ENCODE data around the gene TBX21. TPM values are rescaled to one million over a fixed set of nuclear protein-coding genes. Genes with fewer than 3 reads are reported as not detected.

The TBX21 gene
- total and polyA plus RNA-seq, 7 donors: 0.04 to 0.36 (median 0.12) TPM; not detected in 1

GRCh38 chr17:47720196-47720595, 12.8 kb upstream of the TBX21 start:
- no peaks in the 10 kb centered on the region for H3K4me1 ChIP-seq
- H3K9me3 ChIP-seq: no peaks in the 10 kb centered on the region
- peaks cover 0 to 48% (median 19%) of the 10 kb centered on the region in 3 donors for H3K27me3 ChIP-seq (ENCODE audit: insufficient read depth in 3 of 3, low read length in 2 of 3)
- no peak for ATAC-seq
- H3K4me3 ChIP-seq: no peak overlapping the region
- no peak overlapping the region for H3K27ac ChIP-seq
- intact Hi-C loops (cut with DNase I): no loop called here
- H3K36me3 ChIP-seq (ENCODE audit: insufficient read depth in 1 of 2, low read depth in 1 of 2): no peaks in the 10 kb centered on the region
- no peak for TF ChIP-seq CTCF (IDR thresholded peaks at IDR 0.05)
- WGBS, 3 donors: 56 to 64% (median 61%) methylated on average over 11 of the region's 11 CpGs
- DNase-seq: no peak

GRCh38 chr17:47720754-47721533, 12.1 kb upstream of the TBX21 start:
- ATAC-seq (peak in 2 of 4 donors; percentile 43 to 58), DNase-seq (no peak)
- no peak for TF ChIP-seq CTCF (IDR thresholded peaks at IDR 0.05)
- no peak overlapping the region for H3K27ac ChIP-seq
- no peaks in the 10 kb centered on the region for H3K9me3 ChIP-seq
- H3K36me3 ChIP-seq (ENCODE audit: insufficient read depth in 1 of 2, low read depth in 1 of 2): no peaks in the 10 kb centered on the region
- no peak overlapping the region for H3K4me3 ChIP-seq
- intact Hi-C loops (cut with DNase I): no loop called here
- H3K4me1 ChIP-seq: no peaks in the 10 kb centered on the region
- peaks cover 0 to 48% (median 23%) of the 10 kb centered on the region in 3 donors for H3K27me3 ChIP-seq (ENCODE audit: insufficient read depth in 3 of 3, low read length in 2 of 3)
- 5 to 9% (median 5%) methylated on average over 35 to 36 of the region's 36 CpGs for WGBS, 3 donors

GRCh38 chr17:47721725-47722124, 11.3 kb upstream of the TBX21 start:
- no peaks in the 10 kb centered on the region for H3K4me1 ChIP-seq
- DNase-seq (no peak), ATAC-seq (peak in 1 of 4 donors; percentile 14)
- 30 to 44% (median 39%) methylated on average over 8 of the region's 8 CpGs for WGBS, 3 donors
- no peak overlapping the region for H3K4me3 ChIP-seq
- no peaks in the 10 kb centered on the region for H3K36me3 ChIP-seq (ENCODE audit: insufficient read depth in 1 of 2, low read depth in 1 of 2)
- H3K9me3 ChIP-seq: no peaks in the 10 kb centered on the region
- no peak for TF ChIP-seq CTCF (IDR thresholded peaks at IDR 0.05)
- intact Hi-C loops (cut with DNase I): no loop called here
- H3K27me3 ChIP-seq (ENCODE audit: insufficient read depth in 3 of 3, low read length in 2 of 3): peaks cover 0 to 48% (median 22%) of the 10 kb centered on the region in 3 donors
- no peak overlapping the region for H3K27ac ChIP-seq

GRCh38 chr17:47724705-47725104, 8.3 kb upstream of the TBX21 start:
- Histone ChIP-seq H3K36me3 (ENCODE audit: insufficient read depth in 1 of 2, low read depth in 1 of 2) (no peaks in the 10 kb centered on the region), H3K4me3 (no peak overlapping the region), H3K9me3 (no peaks in the 10 kb centered on the region), H3K27me3 (ENCODE audit: insufficient read depth in 3 of 3, low read length in 2 of 3) (peaks cover 0 to 39% (median 21%) of the 10 kb centered on the region in 3 donors), H3K4me1 (no peaks in the 10 kb centered on the region), H3K27ac (no peak overlapping the region)
- TF ChIP-seq CTCF (IDR thresholded peaks at IDR 0.05): no peak
- intact Hi-C loops (cut with DNase I): no loop called here
- WGBS, 3 donors: 48 to 66% (median 53%) methylated on average over 2 of the region's 2 CpGs
- DNase-seq (no peak), ATAC-seq (no peak)

Measured in psoas muscle (tissue), 8 donors.